NCI-H1417 treated with DMSO at 0.1 percent for 48 hours (cell line): Measurements from ENCODE around the gene PCAT7.
"Not testable (repeated sequence)": the region's sequence is repeated elsewhere in the genome, so short reads cannot be mapped to it uniquely, and the experiment has no call there.

Source experiments
- DNase-seq: peaks from one replicate; lab custom pipeline; 2025; lab: John Stamatoyannopoulos, UW

Gene PCAT7

GRCh38 chr9:94554439-94555331, at the start of gene PCAT7:
TSS of gene PCAT7 (plus strand) at chr9:94555083.
- peak; percentile 86 for DNase-seq

GRCh38 chr9:94506370-94506769, 48.5 kb upstream of the PCAT7 start:
- DNase-seq, result not testable (repeated sequence)

- no peak for DNase-seq
Observed at GRCh38 chr9:94507531-94508258, 47.2 kb upstream of the PCAT7 start.

- no peak for DNase-seq
Observed at GRCh38 chr9:94511134-94511954, 43.5 kb upstream of the PCAT7 start.

- no peak for DNase-seq
Observed at GRCh38 chr9:94511955-94512265, 43.0 kb upstream of the PCAT7 start.

- DNase-seq, result no peak
Observed at GRCh38 chr9:94514722-94515121, 40.2 kb upstream of the PCAT7 start.

GRCh38 chr9:94517254-94517653, 37.6 kb upstream of the PCAT7 start:
- no peak for DNase-seq

GRCh38 chr9:94525396-94526035, 29.4 kb upstream of the PCAT7 start:
- no peak for DNase-seq

- no peak for DNase-seq
Observed at GRCh38 chr9:94526271-94526670, 28.6 kb upstream of the PCAT7 start.

- no peak for DNase-seq
Observed at GRCh38 chr9:94526951-94527350, 27.9 kb upstream of the PCAT7 start.

- no peak for DNase-seq
Observed at GRCh38 chr9:94528886-94529285, 26.0 kb upstream of the PCAT7 start.

GRCh38 chr9:94533155-94533554, 21.7 kb upstream of the PCAT7 start:
- no peak for DNase-seq

- no peak for DNase-seq
Observed at GRCh38 chr9:94533601-94534000, 21.3 kb upstream of the PCAT7 start.

GRCh38 chr9:94534901-94535300, 20.0 kb upstream of the PCAT7 start:
- no peak for DNase-seq

- no peak for DNase-seq
Observed at GRCh38 chr9:94538908-94539307, 16.0 kb upstream of the PCAT7 start.

GRCh38 chr9:94544335-94544734, 10.5 kb upstream of the PCAT7 start:
- not testable (repeated sequence) for DNase-seq

GRCh38 chr9:94545940-94546339, 8.9 kb upstream of the PCAT7 start:
- no peak for DNase-seq

- DNase-seq, result no peak
Observed at GRCh38 chr9:94553029-94553938, 1.6 kb upstream of the PCAT7 start.

- no peak for DNase-seq
Observed at GRCh38 chr9:94554078-94554438, 825 bp upstream of the PCAT7 start.

- no peak for DNase-seq
Observed at GRCh38 chr9:94557376-94557775, 2.5 kb downstream of the PCAT7 start.

GRCh38 chr9:94560237-94560636, 5.4 kb downstream of the PCAT7 start:
- no peak for DNase-seq
